Activated T-helper 9 cell treated with anti-CD3 and anti-CD28 coated beads, Interleukin-2, amount 50 U/mL, for 16 hours (primary cell): ENCODE measurements around the gene RGL2.

Source experiments
- DNase-seq: peaks from one replicate; pipeline ENCODE4 v3.0.0-alpha.2; 2020; ENCODE audit warnings: low read depth

The RGL2 gene

DNA sequence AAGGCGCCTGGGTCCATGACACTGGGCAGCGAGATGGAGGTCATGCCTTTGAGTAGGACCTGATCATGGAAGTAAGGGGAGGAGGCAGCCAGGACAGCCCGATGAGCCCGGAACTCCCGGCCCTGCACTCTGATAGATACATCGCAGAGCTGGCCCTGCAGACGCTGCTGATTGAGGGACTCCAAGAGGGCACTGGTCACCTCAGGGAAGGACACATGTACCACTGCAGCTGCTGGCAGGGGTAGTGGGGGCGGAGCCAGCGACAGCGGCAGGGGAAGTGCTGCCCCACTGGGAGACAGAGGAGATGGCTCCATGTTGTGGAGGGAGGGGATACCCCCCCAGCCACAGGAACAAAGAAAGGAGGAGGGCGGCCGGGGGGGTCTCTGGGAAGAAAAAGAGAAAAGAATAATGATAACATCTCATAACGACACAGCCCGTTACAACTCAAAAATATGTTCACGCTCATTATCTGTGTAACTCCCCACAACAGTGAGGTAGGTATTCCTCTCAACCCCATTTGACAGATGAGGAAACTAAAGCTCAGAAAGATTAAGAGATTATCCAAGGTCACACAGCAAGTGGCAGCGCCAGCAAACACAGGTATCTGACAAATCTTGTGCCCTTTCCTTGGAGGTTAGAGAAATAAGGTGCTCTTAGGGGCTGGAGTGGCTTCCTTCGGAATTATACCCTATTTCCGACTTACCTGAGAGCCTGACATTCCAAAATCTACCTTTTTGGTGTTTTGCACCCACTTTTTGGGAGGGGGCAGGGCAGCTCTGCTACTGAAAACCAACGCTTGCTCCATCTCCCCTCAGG is 18.1 kb upstream of the RGL2 start:
- no peak for DNase-seq

- DNase-seq = no peak
Observed at GRCh38 chr6:33315793-33316602, 17.3 kb upstream of the RGL2 start.

DNA sequence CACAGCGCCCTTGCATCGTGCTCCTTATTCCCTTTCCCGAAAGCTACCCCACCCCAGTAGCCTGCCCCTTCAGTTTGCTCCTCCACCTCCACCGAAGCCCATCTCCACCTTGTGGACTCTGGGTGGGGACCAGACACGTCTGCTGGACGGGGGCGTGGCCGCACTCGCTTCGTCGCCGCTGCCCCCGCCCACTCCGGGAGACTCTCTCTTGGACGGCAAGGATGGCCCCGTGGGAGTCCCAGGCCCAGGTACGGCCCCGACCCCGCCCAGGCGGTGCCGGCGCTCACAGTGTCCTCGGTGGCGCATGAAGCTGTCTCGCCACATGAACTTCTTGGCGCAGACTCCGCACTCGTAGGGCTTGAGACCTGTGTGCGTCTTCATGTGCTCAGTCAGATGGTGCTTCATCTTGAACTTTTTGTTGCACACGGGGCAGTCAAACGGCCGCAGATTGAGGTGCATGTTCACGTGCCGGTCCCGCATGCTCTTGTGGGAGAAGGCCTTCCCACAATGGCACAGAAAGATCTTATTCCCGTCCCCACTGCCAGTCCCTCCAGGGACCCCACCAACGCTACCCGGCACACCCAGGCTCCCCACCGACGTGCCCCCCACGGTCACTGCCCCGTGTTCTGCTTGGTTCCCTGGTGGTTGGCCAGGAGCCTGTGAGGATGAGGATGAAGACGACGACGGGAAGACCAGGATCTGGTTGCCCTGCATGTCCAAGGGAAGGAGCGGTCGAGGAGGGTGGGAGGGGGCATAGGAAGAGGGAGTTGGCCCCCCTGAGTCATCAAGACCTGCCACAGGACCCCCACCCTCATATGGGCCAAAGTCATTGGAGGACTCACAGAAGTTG is 16.4 kb upstream of the RGL2 start:
- no peak for DNase-seq

DNA sequence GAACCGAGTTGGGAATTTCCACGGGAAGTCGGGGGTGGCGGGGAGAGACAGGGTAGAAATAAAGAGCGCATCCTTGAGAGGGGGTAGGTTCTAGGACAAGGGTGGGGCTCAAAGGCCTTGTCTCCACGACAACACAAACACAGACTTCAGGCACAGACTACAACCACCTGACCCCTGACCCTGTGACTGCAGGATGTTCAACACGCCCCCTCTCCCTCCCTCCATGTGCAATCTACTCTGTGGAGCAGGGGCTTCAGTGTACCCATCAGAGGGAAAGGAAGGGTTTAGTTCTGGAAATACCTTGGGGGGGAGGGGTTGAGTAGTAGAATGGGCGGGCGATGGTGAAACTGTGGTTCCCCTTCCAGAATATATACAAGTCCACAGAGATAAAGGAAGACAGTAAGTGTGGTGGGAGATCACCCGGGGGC is 15.8 kb upstream of the RGL2 start:
- peak; percentile 61 for DNase-seq

GRCh38 chr6:33313709-33314514 is 15.2 kb upstream of the RGL2 start, which contains the start of gene TAPBP:
TSS of gene TAPBP (minus strand) at chr6:33314078. CDS start at chr6:33314041, 37 bp downstream.
- peak; percentile 79 for DNase-seq

- DNase-seq = peak; percentile 36
Observed at GRCh38 chr6:33313105-33313708, 14.5 kb upstream of the RGL2 start.

DNA sequence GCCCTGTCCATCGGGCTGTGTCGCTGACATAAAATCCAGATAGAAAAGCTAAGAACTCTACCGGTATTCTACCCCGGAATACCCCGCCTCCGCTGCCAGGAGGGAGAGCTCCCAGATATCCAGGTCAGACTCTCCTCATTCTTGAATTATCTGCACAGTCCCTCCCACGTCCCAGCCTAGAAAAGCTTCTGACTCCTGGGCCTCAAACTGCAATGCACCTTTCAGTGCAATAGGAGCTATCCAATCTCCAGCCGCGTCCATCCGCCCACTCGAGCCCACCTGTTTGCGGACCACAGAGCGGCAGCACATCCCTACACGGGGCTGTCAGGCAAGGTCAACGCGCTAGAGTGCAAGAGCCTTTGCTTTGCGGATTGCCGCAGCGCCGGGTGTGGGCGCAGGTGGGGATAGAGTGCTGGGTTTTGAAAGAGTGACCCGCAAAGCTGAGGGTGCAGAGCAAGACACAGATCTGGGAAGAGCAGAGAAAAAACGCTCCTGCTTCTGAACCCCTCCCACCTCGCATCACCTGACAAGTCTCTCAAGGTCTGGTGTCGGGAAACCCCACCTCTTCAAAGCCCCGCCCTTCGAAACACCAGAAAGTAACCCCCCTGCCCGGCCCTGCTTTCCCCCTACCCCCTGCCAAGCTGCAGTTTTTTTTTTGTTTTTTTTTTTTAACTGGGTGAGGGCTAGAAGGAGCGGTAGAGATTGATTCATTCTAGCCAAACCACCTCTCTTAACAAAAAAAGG is 13.8 kb upstream of the RGL2 start:
- peak; percentile 76 for DNase-seq

- no peak for DNase-seq
Observed at GRCh38 chr6:33306356-33306755, 7.6 kb upstream of the RGL2 start.

DNA sequence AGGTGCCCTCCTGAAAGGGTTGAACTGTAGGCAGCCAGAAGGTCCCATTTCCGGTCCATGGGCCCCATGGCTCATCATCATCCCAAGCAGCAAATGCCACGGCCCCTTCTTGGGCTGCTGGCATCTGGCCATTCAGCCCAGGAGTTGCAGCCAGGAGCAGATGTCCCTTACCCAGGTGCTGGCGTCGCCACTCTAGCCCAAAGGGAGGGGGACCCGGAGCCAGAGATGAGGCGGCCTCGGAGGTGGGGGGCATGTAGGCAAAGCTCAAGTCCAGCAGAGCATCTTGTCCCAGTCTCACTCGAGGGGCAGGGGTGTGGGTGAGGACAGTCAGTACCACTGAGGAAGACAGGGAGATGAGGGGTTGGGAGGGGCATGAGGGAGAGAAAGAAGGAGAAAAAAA is 6.3 kb upstream of the RGL2 start:
- no peak for DNase-seq

DNA sequence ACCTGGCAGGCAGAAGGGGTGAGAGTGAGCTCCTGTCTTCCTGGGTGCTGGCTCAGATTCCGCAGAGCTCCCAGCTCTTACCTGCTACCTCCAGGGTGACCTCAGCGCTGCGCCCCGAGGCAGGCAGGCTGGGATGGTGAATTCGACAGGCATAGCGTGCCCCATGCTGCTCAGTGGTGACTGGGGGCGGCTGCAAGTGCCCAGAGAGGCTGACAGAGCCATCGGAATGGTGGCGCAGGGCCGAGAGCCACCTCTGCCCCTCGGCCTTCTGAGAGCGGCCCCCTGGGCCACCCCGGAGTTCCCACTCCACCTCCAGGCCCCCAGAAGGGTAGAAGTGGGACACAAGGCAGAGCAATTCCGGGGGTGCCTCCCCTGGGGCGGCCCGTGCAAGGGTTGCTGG is 5.5 kb upstream of the RGL2 start:
- DNase-seq = no peak

DNA sequence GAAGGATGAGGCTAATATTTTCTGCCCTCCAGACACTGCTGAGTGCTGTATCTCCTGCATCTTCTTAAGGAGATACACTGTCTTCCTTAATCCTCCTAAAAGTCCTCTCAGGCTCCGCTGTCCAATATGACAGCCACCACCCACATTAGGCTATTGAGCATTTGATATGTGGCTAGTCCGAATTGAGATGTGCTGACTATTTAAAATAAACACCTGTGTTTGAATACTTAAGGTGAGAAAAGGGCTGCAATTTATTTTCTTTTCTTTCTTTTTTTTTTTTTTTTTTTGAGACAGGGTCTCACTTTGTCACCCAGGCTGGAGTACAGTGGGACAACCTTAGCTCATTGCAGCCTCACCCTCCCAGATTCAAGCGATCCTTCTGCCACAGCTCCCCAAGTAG is 3.1 kb upstream of the RGL2 start:
- DNase-seq = no peak

DNA sequence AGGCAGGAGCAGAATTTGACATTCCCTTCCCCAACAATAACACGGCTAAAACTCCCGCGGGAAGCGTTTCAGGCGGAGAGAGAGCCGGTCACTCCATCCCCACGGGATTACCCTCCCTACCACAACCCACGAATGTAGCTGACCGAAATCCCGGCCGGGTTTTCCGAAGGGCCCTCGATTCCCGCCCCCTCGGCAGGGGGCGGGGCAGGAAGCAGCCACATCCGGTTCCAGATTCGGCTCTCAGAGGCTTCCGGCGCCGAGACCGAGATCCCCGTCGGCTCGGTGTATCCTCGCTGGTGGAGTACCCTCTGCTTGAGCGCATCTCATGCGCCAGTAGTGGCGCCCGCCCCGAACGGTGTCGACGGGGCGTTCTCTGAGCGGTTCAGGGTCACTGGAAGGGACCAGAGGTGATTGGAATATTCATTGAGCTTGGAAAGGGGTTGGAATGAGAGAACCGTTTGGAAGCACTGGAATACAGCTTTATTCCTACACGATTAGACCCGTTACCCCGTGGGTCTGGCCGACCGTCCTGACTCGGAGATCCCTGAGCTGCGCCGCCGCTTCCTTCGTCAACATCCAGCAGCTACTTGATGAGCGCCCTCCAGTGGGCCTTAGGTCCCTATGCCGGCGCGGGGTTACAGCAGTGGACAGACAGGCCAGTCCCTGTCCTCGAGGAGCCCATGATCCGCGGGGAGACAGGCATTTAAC is 649 bp upstream of the RGL2 start:
- DNase-seq = peak; percentile 91

DNA sequence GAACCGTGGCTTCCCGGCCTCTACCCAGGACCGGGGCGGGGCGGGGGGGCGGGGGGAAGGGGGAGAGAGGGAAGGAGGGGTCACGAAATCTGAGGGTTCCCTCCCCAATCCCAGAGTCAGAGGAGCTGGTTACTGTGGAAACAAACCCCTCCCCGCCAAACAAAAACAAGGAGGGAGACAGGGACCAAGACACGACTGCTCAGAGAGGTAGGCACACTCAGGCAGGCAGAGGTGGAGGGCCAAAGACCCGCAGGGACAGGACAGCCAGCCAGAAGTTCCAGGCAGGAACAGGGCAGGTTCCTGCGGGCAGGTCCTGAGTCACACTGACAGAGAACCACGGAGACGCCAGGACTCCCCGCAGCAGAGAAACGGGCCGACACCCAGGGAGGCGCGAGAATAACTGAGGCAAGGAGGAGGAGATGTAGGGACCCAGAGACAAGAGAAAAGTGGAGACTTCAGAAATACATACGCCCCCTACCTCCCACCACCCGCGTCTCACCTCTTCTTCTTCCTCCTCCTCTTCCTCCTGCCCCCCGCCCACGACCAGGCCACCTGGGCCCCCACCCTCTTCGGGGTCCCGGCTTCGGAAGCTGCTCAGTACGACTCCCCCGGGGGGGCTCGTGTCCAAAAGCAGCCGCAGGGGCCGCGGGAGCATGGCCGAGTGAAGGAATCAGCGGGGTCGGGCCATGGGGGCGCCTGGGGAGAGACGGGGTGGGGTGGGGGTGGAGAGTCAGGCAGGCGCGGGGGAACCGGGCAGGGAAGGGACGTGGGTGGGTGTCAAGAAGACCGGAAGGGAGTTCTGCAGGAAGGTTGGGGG is 578 bp downstream of the RGL2 start:
- no peak for DNase-seq

- DNase-seq = no peak
Observed at GRCh38 chr6:33297406-33297955, 1.3 kb downstream of the RGL2 start.

DNA sequence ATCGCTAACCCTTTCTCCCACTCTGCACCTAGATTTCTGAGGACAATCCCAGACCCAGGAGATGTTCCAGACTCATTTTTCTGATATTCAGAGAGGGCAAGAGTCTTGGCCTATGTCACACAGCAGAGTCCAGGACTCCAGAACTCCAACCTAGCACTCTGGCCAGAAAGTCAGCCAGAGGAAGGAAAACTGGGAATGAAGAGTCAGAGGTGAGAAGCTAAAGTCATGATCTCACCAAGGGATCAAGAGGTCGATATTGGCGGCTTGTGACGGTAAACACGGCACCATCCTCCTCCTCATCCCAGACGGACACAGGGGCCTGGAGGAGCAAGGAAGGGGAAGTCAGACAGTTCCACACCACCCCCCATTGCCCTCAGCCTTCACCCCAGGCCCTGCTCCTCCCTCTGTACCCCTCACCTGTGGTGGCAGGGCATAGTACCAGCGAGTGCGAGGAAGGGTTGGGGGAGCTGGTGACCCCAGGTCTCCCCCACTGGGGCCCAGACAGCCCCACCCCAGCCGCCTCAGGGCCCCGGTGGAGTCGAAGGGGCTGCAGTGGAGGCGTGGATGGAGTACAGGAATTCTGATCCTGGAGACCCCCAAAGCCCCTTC is 1.8 kb downstream of the RGL2 start:
- no peak for DNase-seq

DNA sequence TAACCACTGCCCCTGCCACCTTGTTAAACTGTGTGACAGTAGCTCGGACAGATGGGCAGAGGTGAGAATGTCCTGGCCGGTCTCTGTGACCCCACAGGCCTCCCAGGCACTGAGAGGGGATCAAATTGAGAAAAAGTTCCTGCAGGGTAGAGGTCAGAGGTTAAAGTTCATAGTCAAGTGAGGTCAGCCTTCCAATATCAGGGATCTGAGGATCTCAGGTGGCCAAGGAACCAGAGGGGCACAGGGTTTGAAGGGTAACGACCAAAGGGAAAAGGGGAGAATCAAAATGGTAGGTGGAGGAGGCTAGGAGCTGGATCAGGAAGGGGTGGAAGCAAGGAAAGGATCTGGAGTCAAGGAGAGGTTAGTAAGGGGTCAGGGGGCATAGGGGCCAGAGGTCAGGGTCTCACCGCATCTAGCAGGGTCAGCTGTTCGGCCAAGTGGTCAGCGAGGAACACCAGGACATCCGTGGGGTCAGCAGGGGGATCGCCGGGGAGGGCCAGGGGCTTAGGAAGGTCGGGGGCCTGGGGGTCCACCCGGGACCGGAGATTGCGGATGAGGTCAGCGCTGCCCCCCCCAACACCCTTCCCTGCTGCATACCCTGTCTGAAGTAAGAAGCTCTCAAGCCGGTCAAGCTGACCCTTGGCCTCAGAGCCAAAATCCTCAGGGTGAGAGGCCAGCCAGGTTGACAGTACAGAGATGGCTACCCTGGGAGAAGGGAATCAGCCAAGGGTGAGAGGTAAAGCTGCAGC is 2.9 kb downstream of the RGL2 start:
- DNase-seq = no peak
